Neuronal stem cell (in vitro differentiated cells): Measurements from ENCODE around the gene LMF2.
A peak's percentile ranks its signal among the peaks of the same experiment; 100 is the strongest.

Experiments
- DNase-seq: peaks from one replicate; pipeline ENCODE4 v3.0.0-alpha.2; 2013; ENCODE audit warnings: low spot score
- H2AFZ ChIP-seq: one replicate; pipeline ENCODE4 v1.6.1; 2013; ENCODE audit warnings: mild to moderate bottlenecking, low read length, inconsistent platforms
- H2AK5ac ChIP-seq: 2 replicates; pipeline ENCODE4 v1.6.1; 2013; ENCODE audit warnings: low read depth, mild to moderate bottlenecking, inconsistent platforms, low read length, moderate library complexity, mixed read lengths
- H2BK120ac ChIP-seq: 2 replicates; pipeline ENCODE4 v1.6.1; 2013; ENCODE audit warnings: low read depth, mild to moderate bottlenecking, inconsistent platforms, low read length, moderate library complexity, mixed read lengths
- H2BK12ac ChIP-seq: one replicate; pipeline ENCODE4 v1.6.1; 2013; ENCODE audit warnings: low read length, inconsistent platforms
- H2BK15ac ChIP-seq: 2 replicates; pipeline ENCODE4 v1.6.1; 2013; ENCODE audit warnings: mild to moderate bottlenecking, low read length, inconsistent platforms, mixed read lengths
- H2BK5ac ChIP-seq: one replicate; pipeline ENCODE4 v1.6.1; 2013; ENCODE audit warnings: inconsistent platforms, mild to moderate bottlenecking, low read length, moderate library complexity
- H3K14ac ChIP-seq: one replicate; pipeline ENCODE4 v1.6.1; 2013; ENCODE audit warnings: low read length, inconsistent platforms
- H3K18ac ChIP-seq: 2 replicates; pipeline ENCODE4 v1.6.1; 2013; ENCODE audit warnings: low read length, inconsistent platforms
- H3K23ac ChIP-seq: 2 replicates; pipeline ENCODE4 v1.6.1; 2013; ENCODE audit warnings: low read depth, mild to moderate bottlenecking, mixed read lengths, low read length, inconsistent platforms; ENCODE audit not compliant: poor library complexity
- H3K27ac ChIP-seq: replicated peaks from 3 replicates; pipeline ENCODE4 v1.5.1; 2013; ENCODE audit warnings: low read length, inconsistent platforms
- H3K27me3 ChIP-seq, 3 experiments: 2 replicates each; pipeline ENCODE4 v1.6.1; 2013; ENCODE audit warnings: low read length in 3 of 3, mild to moderate bottlenecking in 2 of 3, inconsistent platforms in 1 of 3, low read depth in 1 of 3, mixed read lengths in 1 of 3, moderate library complexity in 1 of 3; ENCODE audit not compliant: control insufficient read depth in 3 of 3, insufficient read depth in 3 of 3
- H3K36me3 ChIP-seq, 2 donors: replicated peaks in 1 of 2; 2 replicates each; pipeline ENCODE4 v1.6.1; 2013; ENCODE audit warnings: low read length in 2 of 2; ENCODE audit not compliant: control insufficient read depth in 2 of 2, insufficient read depth in 2 of 2
- H3K4ac ChIP-seq: 2 replicates; pipeline ENCODE4 v1.6.1; 2013; ENCODE audit warnings: inconsistent platforms, mild to moderate bottlenecking, low read length, moderate library complexity
- H3K4me1 ChIP-seq, 2 donors: 1 replicate in 1 of 2; 2 replicates in 1 of 2; pipeline ENCODE4 v1.6.1; 2013; ENCODE audit warnings: low read length in 2 of 2, low read depth in 1 of 2; ENCODE audit not compliant: control insufficient read depth in 2 of 2, insufficient read depth in 1 of 2
- H3K4me2 ChIP-seq: one replicate; pipeline ENCODE4 v1.6.1; 2013; ENCODE audit warnings: mild to moderate bottlenecking, low read length, inconsistent platforms; ENCODE audit not compliant: insufficient read depth, poor library complexity, severe bottlenecking
- H3K4me3 ChIP-seq, 2 donors: 2 replicates each; pipeline ENCODE4 v1.5.1; 2013; ENCODE audit warnings: low read length in 2 of 2, mild to moderate bottlenecking in 2 of 2, inconsistent platforms in 1 of 2, moderate library complexity in 1 of 2
- H3K79me1 ChIP-seq: one replicate; pipeline ENCODE4 v1.6.1; 2013; ENCODE audit warnings: low read depth, mild to moderate bottlenecking, inconsistent platforms, low read length, moderate library complexity
- H3K9ac ChIP-seq: one replicate; pipeline ENCODE4 v1.6.1; 2013; ENCODE audit warnings: mild to moderate bottlenecking, low read depth, low read length, inconsistent platforms; ENCODE audit not compliant: poor library complexity
- H3K9me3 ChIP-seq, 2 donors: replicated peaks in 1 of 2; 2 replicates each; pipeline versions ENCODE3 to v1.6.1; 2013; ENCODE audit warnings: low read length in 2 of 2, mild to moderate bottlenecking in 2 of 2, inconsistent platforms in 1 of 2, low read depth in 1 of 2, mixed read lengths in 1 of 2, moderate library complexity in 1 of 2; ENCODE audit not compliant: control insufficient read depth in 2 of 2, insufficient read depth in 1 of 2
- H4K8ac ChIP-seq: one replicate; pipeline ENCODE4 v1.6.1; 2013; ENCODE audit warnings: low read depth, mild to moderate bottlenecking, inconsistent platforms, low read length, moderate library complexity
- H4K91ac ChIP-seq: one replicate; pipeline ENCODE4 v1.6.1; 2013; ENCODE audit warnings: low read length, low read depth, mild to moderate bottlenecking, inconsistent platforms; ENCODE audit not compliant: poor library complexity
- WGBS, 2 donors: extraction: QIAGEN DNeasy Blood & Tissue Kit; methylation state at CpG; one replicate each; pipeline ENCODE4 v1.1.7; 2013; ENCODE audit warnings: missing lambda C conversion rate in 2 of 2, mixed read lengths in 1 of 2; ENCODE audit not compliant: insufficient read length in 2 of 2, insufficient replicate concordance in 1 of 2; ENCODE audit errors: extremely low coverage in 2 of 2; 5-methylcytosine and 5-hydroxymethylcytosine counted together

LMF2 gene

GRCh38 chr22:50508897-50509296, 1.4 kb upstream of the LMF2 start:
- Histone ChIP-seq H3K27ac (no peak overlapping the region), H2BK120ac (no peak overlapping the region)

GRCh38 chr22:50507991-50508884, 736 bp upstream of the LMF2 start, which contains the start of gene NCAPH2:
NCAPH2 (plus strand) TSS chr22:50508224; CDS start chr22:50508338, 114 bp downstream.
- H3K9ac ChIP-seq: peak within 1 kb of the TSS; percentile 100
- WGBS, 2 donors: no CpG with 5 or more reads among the region's 76 CpGs
- no peak within 1 kb of the TSS for H2BK120ac ChIP-seq
- peak within 1 kb of the TSS; percentile 100 for H3K18ac ChIP-seq
- H3K9me3 ChIP-seq: no peaks in the 10 kb centered on the region
- H3K4ac ChIP-seq: peak within 1 kb of the TSS; percentile 93
- H2AFZ ChIP-seq: peak within 1 kb of the TSS; percentile 99
- H3K27me3 ChIP-seq: peaks cover 0 to 2% (median 0%) of the 10 kb centered on the region in 3 experiments
- H2BK15ac ChIP-seq: peak within 1 kb of the TSS; percentile 3
- peaks cover 16 to 44% of the 10 kb centered on the region in 2 donors for H3K36me3 ChIP-seq
- H4K91ac ChIP-seq: no peak within 1 kb of the TSS
- peak within 1 kb of the TSS; percentile 48 for H4K8ac ChIP-seq
- H2BK5ac ChIP-seq: peak within 1 kb of the TSS; percentile 75
- peak within 1 kb of the TSS; percentile 99 for H3K14ac ChIP-seq
- H3K4me3 ChIP-seq: peak within 1 kb of the TSS; percentile 97 to 98
- H2AK5ac ChIP-seq: peak within 1 kb of the TSS; percentile 71
- H3K4me2 ChIP-seq: peak within 1 kb of the TSS; percentile 77
- peak within 1 kb of the TSS; percentile 69 for H3K27ac ChIP-seq
- H3K23ac ChIP-seq: peak within 1 kb of the TSS; percentile 98
- H3K79me1 ChIP-seq: peaks cover 25% of the 10 kb centered on the region
- peaks cover 9 to 12% of the 10 kb centered on the region in 2 donors for H3K4me1 ChIP-seq
- peak within 1 kb of the TSS; percentile 94 for H2BK12ac ChIP-seq
- peak; percentile 98 for DNase-seq

More at GRCh38 chr22:50508897-50509296, 1.4 kb upstream of the LMF2 start:
- H2BK15ac ChIP-seq: no peak overlapping the region
- H3K36me3 ChIP-seq: peaks cover 16 to 39% of the 10 kb centered on the region in 2 donors
- no peak overlapping the region for H3K14ac ChIP-seq
- no peak for DNase-seq
- peaks cover 26% of the 10 kb centered on the region for H3K79me1 ChIP-seq
- no peak overlapping the region for H3K23ac ChIP-seq
- no peak overlapping the region for H2AK5ac ChIP-seq
- H3K18ac ChIP-seq: no peak overlapping the region
- no peak overlapping the region for H2AFZ ChIP-seq
- peaks cover 9 to 12% of the 10 kb centered on the region in 2 donors for H3K4me1 ChIP-seq
- no peak overlapping the region for H3K4ac ChIP-seq
- no peak overlapping the region for H2BK12ac ChIP-seq
- no peak overlapping the region for H4K91ac ChIP-seq
- H3K4me3 ChIP-seq: peak overlapping the region; percentile 94 to 98
- no peaks in the 10 kb centered on the region for H3K9me3 ChIP-seq
- H3K4me2 ChIP-seq: peak overlapping the region; percentile 63
- WGBS, 2 donors: no CpG with 5 or more reads among the region's 3 CpGs
- H4K8ac ChIP-seq: no peak overlapping the region
- no peak overlapping the region for H2BK5ac ChIP-seq
- H3K27me3 ChIP-seq: peaks cover 0 to 2% (median 0%) of the 10 kb centered on the region in 3 experiments
- no peak overlapping the region for H3K9ac ChIP-seq

GRCh38 chr22:50506611-50507420, 686 bp downstream of the LMF2 start:
- Histone ChIP-seq H3K14ac (peak overlapping the region; percentile 98), H3K18ac (peak overlapping the region; percentile 97), H3K27ac (no peak overlapping the region), H3K9me3 (no peaks in the 10 kb centered on the region), H3K36me3 (peaks cover 16 to 42% of the 10 kb centered on the region in 2 donors), H3K9ac (peak overlapping the region; percentile 98), H4K91ac (no peak overlapping the region), H3K4me2 (peak overlapping the region; percentile 77), H2BK15ac (peak overlapping the region; percentile 3), H4K8ac (peak overlapping the region; percentile 48), H2AFZ (peak overlapping the region; percentile 99), H2BK12ac (peak overlapping the region; percentile 73), H3K27me3 (no peaks in the 10 kb centered on the region), H3K4me3 (peak overlapping the region; percentile 69 to 97), H2BK120ac (no peak overlapping the region), H3K79me1 (peaks cover 19% of the 10 kb centered on the region), H2AK5ac (peak overlapping the region; percentile 71), H2BK5ac (peak overlapping the region; percentile 56), H3K4ac (no peak overlapping the region), H3K4me1 (peaks cover 9 to 12% of the 10 kb centered on the region in 2 donors), H3K23ac (peak overlapping the region; percentile 73)
- no peak for DNase-seq
- WGBS, 2 donors: no CpG with 5 or more reads among the region's 21 CpGs
